Smooth muscle cell (in vitro differentiated cells): Measurements from ENCODE around the gene APBB2. TPM values are rescaled to one million over a fixed set of nuclear protein-coding genes. Genes with fewer than 3 reads are reported as not detected.

Experiments
- DNase-seq: peaks from one replicate; lab custom pipeline; 2025; ENCODE audit not compliant: unreplicated experiment; lab: John Stamatoyannopoulos, UW
- H2AFZ ChIP-seq: fragments of 200-600 bp; sonication (generic); 2 replicates; pipeline ENCODE4 v1.6.0; 2016; ENCODE audit warnings: antibody characterized with exemption, low read depth, mild to moderate bottlenecking
- H3F3A ChIP-seq: fragments of 200-600 bp; sonication (generic); 2 replicates; pipeline ENCODE4 v1.6.0; 2017; ENCODE audit warnings: antibody characterized with exemption, low read depth
- H3K27ac ChIP-seq: fragments of 200-600 bp; sonication (generic); 2 replicates; pipeline ENCODE4 v1.5.1; 2016; ENCODE audit warnings: low read depth, mild to moderate bottlenecking
- H3K27me3 ChIP-seq: fragments of 200-600 bp; sonication (generic); 2 replicates; pipeline ENCODE4 v1.6.1; 2016; ENCODE audit warnings: low read depth, mild to moderate bottlenecking
- H3K36me3 ChIP-seq: fragments of 200-600 bp; sonication (generic); 2 replicates; pipeline ENCODE4 v1.5.1; 2016; ENCODE audit warnings: low read depth
- H3K4me1 ChIP-seq: fragments of 200-600 bp; sonication (generic); 2 replicates; pipeline ENCODE4 v1.5.1; 2016; ENCODE audit warnings: low read depth
- H3K4me2 ChIP-seq: fragments of 200-600 bp; sonication (generic); 2 replicates; pipeline ENCODE4 v1.6.0; 2016; ENCODE audit warnings: mild to moderate bottlenecking
- H3K4me3 ChIP-seq: fragments of 200-600 bp; sonication (generic); 2 replicates; pipeline ENCODE4 v1.5.1; 2016; ENCODE audit warnings: mild to moderate bottlenecking
- H3K79me2 ChIP-seq: fragments of 200-600 bp; sonication (generic); 2 replicates; pipeline ENCODE4 v1.6.0; 2016; ENCODE audit warnings: low read depth, mild to moderate bottlenecking
- H3K9ac ChIP-seq: fragments of 200-600 bp; sonication (generic); 2 replicates; pipeline ENCODE4 v1.6.0; 2016; ENCODE audit warnings: low read depth
- H3K9me3 ChIP-seq: fragments of 200-600 bp; sonication (generic); replicated peaks from 2 replicates; pipeline ENCODE4 v1.5.1; 2016; ENCODE audit warnings: low read depth
- H4K20me1 ChIP-seq: fragments of 200-600 bp; sonication (generic); 2 replicates; pipeline ENCODE4 v1.6.0; 2016; ENCODE audit warnings: low read depth
- CTCF ChIP-seq: fragments of 200-600 bp; sonication (generic); IDR thresholded peaks from 2 replicates; pipeline ENCODE4 v1.5.1; 2017; ENCODE audit warnings: borderline replicate concordance, mild to moderate bottlenecking, antibody characterized with exemption; ENCODE audit not compliant: insufficient read depth, poor library complexity, severe bottlenecking
- WGBS: methylation state at CpG from one replicate; pipeline ENCODE4 v1.1.7; 2016; ENCODE audit warnings: low lambda C conversion rate; 5-methylcytosine and 5-hydroxymethylcytosine counted together
- polyA plus RNA-seq: library from polyadenylated mRNA; unstranded; fragments of >200 nt; fragmentation: Nextera tagmentation; extraction: Ambion mirVana; gene quantifications from 2 replicates; pipeline ENCODE4 v1.2.1, GENCODE V29; 2016
- total RNA-seq: library from RNA; depleted of rRNA; stranded (reverse); fragments of >200 nt; gene quantifications from 2 replicates; pipeline ENCODE4 v1.2.3, GENCODE V29; 2014

APBB2 gene
- total and polyA plus RNA-seq, 2 experiments from 2014 or later = 22.1 to 60.9 TPM

DNA sequence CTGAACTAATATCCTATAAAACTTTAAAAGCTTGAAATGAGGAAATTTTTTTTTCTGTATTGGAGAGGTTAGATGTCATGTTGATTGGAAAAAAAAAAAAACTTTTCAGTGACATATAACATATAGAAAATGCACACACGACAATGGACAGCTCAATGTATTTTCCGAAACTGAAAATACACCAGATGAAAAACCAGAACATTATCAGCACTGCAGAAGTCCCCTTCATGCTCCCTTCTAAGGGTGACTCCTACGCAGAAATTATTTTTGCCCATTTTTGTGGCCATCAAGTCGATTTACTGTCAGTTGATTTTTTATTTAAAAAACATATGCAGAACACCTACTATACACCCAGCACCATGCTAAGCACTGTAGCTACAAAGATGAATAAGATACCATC, 148.3 kb downstream of the APBB2 start:
- H3K79me2 ChIP-seq = peaks cover 28% of the 10 kb centered on the region
- H3K4me3 ChIP-seq = no peak overlapping the region
- DNase-seq = no peak
- H3K4me2 ChIP-seq = no peak overlapping the region
- H3K27ac ChIP-seq = no peak overlapping the region
- H3K4me1 ChIP-seq = peaks cover 16% of the 10 kb centered on the region
- 97% methylated on average over 4 of the region's 4 CpGs for WGBS
- no peaks in the 10 kb centered on the region for H3F3A ChIP-seq
- no peak for TF ChIP-seq CTCF
- no peaks in the 10 kb centered on the region for H3K36me3 ChIP-seq
- no peaks in the 10 kb centered on the region for H3K9me3 ChIP-seq
- H3K27me3 ChIP-seq = no peaks in the 10 kb centered on the region
- no peak overlapping the region for H2AFZ ChIP-seq
- no peak overlapping the region for H3K9ac ChIP-seq
- peaks cover 19% of the 10 kb centered on the region for H4K20me1 ChIP-seq

DNA sequence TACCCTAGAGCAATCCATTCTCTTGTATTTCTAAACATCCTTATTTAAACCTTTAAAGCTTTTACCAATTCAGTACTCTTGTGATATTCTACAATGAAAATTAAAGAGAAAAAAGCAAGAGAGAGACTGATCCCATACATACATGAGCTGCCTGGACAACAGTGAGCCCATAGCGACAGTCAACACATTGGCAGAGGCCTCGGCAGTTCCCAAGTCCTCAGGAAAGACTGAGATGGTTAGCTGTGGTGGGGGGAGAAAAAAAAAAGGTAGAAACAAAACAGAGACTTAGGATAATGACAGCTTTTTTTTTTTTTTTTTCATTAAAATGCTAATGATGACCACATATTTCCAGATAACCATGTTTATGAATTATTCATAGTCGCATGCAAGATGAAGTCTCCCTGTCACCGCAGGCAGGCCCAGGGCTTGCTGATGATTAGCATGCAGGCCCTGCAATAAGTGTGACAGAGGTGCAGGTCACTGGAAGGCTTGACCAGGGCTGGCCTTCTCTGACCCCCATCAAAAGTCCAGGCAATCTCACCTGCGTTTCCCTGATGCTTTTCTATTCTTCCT, 148.8 kb downstream of the APBB2 start:
- no peak overlapping the region for H3K4me3 ChIP-seq
- no peaks in the 10 kb centered on the region for H3K9me3 ChIP-seq
- H3K27ac ChIP-seq = no peak overlapping the region
- peaks cover 15% of the 10 kb centered on the region for H3K4me1 ChIP-seq
- no peaks in the 10 kb centered on the region for H3K36me3 ChIP-seq
- 99% methylated on average over 5 of the region's 5 CpGs for WGBS
- no peak overlapping the region for H3K9ac ChIP-seq
- no peak overlapping the region for H2AFZ ChIP-seq
- H3F3A ChIP-seq = no peaks in the 10 kb centered on the region
- H3K79me2 ChIP-seq = peaks cover 28% of the 10 kb centered on the region
- no peak for TF ChIP-seq CTCF
- peaks cover 19% of the 10 kb centered on the region for H4K20me1 ChIP-seq
- H3K27me3 ChIP-seq = no peaks in the 10 kb centered on the region
- no peak for DNase-seq
- H3K4me2 ChIP-seq = no peak overlapping the region

GRCh38 chr4:41064953-41065352, 149.4 kb downstream of the APBB2 start:
- Histone ChIP-seq H3K27me3 (no peaks in the 10 kb centered on the region), H3F3A (no peaks in the 10 kb centered on the region), H3K9me3 (no peaks in the 10 kb centered on the region), H3K4me1 (peaks cover 9% of the 10 kb centered on the region), H3K4me3 (no peak overlapping the region), H2AFZ (no peak overlapping the region), H3K36me3 (no peaks in the 10 kb centered on the region), H3K9ac (no peak overlapping the region), H3K4me2 (no peak overlapping the region), H4K20me1 (peaks cover 19% of the 10 kb centered on the region), H3K79me2 (peaks cover 32% of the 10 kb centered on the region), H3K27ac (no peak overlapping the region)
- no peak for DNase-seq
- TF ChIP-seq CTCF = no peak
- WGBS = 98% methylated on average over 3 of the region's 3 CpGs
